ENCODE measurements around the gene CXCL14. TPM values are rescaled to one million over a fixed set of nuclear protein-coding genes. Genes with fewer than 3 reads are reported as not detected.

Gene CXCL14
- total and polyA plus RNA-seq, 4 donors: 0.74 to 219 (median 49.3) TPM

GRCh38 chr5:135521964-135522363 lies 56.8 kb downstream of the CXCL14 start:
- ATAC-seq (ENCODE audit: low FRiP score) (no peak), DNase-seq (no peak)
- Histone ChIP-seq H3K4me3 (ENCODE audit: low read length in 2 of 2) (no peak overlapping the region), H3K9me3 (ENCODE audit: control insufficient read depth, low read length) (peaks cover 7% of the 10 kb centered on the region), H3K4me1 (ENCODE audit: control insufficient read depth in 1 of 2, insufficient read depth in 2 of 2, low read length in 2 of 2) (no peaks in the 10 kb centered on the region), H3K27me3 (ENCODE audit: control insufficient read depth in 1 of 2, insufficient read depth in 2 of 2, low read length in 1 of 2) (peaks cover 0 to 2% of the 10 kb centered on the region in 2 donors), H3K36me3 (ENCODE audit: control insufficient read depth in 1 of 2, insufficient read depth in 2 of 2, low read length in 1 of 2) (no peaks in the 10 kb centered on the region), H3K27ac (ENCODE audit: low read depth in 1 of 2, low read length in 2 of 2) (no peak overlapping the region)
- intact Hi-C loops (cut with DNase I): no loop called here
- WGBS, 2 donors: 43 to 56% methylated on average over 2 of the region's 2 CpGs

Other genes with a start within 250 kb of the CXCL14 start
- 100 to 1,000 TPM in 1 of 2 donors, 10 to 100 TPM in 1; 99.0 to 113 TPM for gene MACROH2A1, start 179.8 kb downstream of the CXCL14 start, total RNA-seq
- 100 to 1,000 TPM in 1 of 2 donors, 10 to 100 TPM in 1; 79.6 to 113 TPM for gene MACROH2A1, start 179.8 kb downstream of the CXCL14 start, polyA plus RNA-seq
- gene DCANP1, start 131.6 kb downstream of the CXCL14 start, total RNA-seq: not detected
- under 1 TPM in 1 of 2 donors, not detected in 1; 0.10 TPM for gene DCANP1, start 131.6 kb downstream of the CXCL14 start, polyA plus RNA-seq
- gene TIFAB, start 126.6 kb downstream of the CXCL14 start, total RNA-seq: under 1 TPM in 1 of 2 donors, not detected in 1; 0.24 TPM
- gene TIFAB, start 126.6 kb downstream of the CXCL14 start, polyA plus RNA-seq: not detected
- not detected for gene NEUROG1, start 43.0 kb downstream of the CXCL14 start, total RNA-seq
- not detected for gene NEUROG1, start 43.0 kb downstream of the CXCL14 start, polyA plus RNA-seq